ENCODE results near the gene ZFP90. TPM values are rescaled to one million over a fixed set of nuclear protein-coding genes. Genes with fewer than 3 reads are reported as not detected.
"Not testable (repeated sequence)": the region's sequence is repeated elsewhere in the genome, so short reads cannot be mapped to it uniquely, and the experiment has no call there.

Gene ZFP90
- 32.5 and 37.0 TPM in 2 replicates for total RNA-seq (2014; rRNA removed; shearing (Covaris generic))

DNA sequence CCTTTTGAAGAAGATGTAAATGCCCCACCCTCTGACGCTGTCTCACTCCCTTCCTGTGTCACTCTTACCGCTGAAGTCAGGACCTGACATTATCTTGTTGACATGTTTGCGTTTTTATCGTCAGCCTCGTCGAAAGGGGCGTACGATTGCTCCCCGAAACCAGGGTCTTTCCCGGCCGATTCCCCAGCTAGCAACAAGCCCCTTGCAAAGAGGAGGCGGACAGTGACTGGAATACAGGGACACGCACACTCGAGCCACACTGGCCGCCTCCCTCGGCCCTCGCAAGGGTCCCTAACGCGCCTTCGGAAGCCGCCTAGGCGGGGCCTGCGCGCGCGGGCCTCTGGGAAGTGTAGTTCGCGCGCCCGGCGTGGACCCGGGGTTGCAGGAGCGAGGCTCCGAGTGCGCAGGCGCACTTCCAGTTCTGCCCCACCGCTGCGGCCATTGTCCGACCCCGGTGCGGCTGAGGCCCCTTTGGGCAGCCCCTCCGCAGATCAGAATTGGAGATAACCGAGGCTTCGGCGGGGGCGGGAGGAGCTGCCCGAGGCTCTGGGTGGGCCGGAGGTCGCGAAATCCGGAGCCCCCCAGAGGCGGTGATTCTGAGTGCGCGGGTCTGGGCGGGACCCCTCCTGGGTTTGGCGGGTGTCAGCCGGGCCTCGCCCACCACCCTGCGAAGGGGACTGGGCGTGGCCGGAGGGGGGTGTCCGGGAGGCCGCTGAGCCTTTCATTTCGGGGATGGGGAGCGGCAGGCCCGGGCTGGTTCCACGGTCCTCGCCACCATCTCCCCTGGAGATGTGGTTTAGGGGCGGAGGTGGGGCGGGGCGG is at the start of gene ZFP90:
Gene ZFP90, plus strand, starts transcription at position 412 of the 822 bp plus-strand sequence. CDS start 502 bp downstream, outside the sequence.
- in situ Hi-C loops (cut with HindIII; ENCODE audit: low sequenced_read_pairs): no loop called here
- peak; percentile 88 for DNase-seq (ENCODE audit: low spot score)

DNA sequence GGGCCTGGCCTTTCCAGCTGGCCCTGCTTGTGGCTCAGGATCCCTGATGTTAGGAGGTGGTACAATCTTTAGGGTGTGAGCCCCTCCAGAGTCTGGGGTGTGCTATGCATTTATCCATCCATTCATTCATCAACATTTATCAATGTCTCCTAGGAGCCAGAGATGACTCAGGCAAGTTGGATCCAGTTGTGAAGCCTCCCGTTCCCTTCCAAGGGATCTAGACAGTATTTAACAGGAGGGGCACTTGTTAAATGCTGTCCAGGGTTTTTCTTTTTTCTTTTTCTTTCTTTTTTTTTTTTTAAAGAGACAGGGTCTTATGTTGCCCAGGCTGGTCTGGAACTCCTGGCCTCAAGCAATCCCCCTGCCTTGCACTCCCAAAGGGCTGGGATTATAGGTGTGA is 48.7 kb upstream of the ZFP90 start:
- DNase-seq (ENCODE audit: low spot score): no peak
- in situ Hi-C loops (cut with HindIII; ENCODE audit: low sequenced_read_pairs): no loop called here

DNA sequence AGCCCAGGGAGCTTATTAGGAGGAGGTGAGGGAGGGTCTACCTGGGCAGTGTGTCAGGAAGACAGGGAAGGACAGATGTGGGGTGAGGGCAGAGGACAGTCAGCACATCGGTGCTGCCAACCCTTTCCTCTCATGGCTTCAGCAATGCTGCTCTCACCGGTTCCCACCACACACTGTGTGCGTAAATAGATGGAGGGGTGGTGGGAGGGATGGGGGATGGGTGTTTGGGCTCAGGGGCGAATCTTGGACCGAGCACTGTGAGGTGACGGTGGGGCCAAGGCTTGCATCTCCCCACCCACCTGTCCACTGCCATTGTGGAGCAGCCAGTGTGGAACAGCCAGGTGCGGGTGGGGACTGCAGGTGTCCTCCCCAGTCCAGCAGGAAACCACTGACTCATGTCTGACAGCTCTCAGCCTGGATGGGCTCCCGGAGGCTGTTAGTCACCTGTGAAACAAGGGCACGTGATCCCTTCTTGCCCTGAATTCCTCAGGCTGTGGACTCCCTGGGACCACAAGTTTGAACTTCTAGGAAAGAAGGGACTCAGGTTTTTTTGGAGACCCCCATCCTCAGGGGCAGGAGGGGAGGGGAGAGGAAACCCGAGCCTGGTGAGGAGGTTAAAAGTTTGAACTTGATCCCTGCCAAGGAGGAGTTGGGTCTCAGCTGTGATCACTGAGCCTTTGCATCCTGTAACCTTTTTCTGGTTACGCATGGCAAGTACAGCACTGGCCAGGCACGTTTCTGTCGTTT is 48.1 kb upstream of the ZFP90 start:
- in situ Hi-C loops (cut with HindIII; ENCODE audit: low sequenced_read_pairs): no loop called here
- DNase-seq (ENCODE audit: low spot score): peak; percentile 64

DNA sequence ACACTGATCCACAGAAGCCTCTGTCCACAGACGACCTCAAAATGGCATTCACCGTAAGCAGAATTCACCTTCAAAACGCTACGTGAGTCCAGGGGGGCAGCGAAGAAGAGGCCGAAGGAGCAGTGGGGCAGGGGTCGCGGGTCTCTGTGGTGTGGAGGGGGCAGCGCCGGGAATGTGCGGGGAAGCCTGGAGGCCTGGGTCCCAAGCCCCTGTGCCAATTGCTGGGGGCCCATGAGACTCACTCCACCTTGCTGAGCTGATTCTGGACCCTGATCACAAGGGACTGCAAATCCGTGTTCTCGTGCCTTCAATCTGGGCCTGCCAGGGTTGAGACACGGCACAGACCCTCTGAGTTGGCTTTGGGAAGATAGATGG is 47.5 kb upstream of the ZFP90 start:
- in situ Hi-C loops (cut with HindIII; ENCODE audit: low sequenced_read_pairs): no loop called here
- DNase-seq (ENCODE audit: low spot score): no peak

DNA sequence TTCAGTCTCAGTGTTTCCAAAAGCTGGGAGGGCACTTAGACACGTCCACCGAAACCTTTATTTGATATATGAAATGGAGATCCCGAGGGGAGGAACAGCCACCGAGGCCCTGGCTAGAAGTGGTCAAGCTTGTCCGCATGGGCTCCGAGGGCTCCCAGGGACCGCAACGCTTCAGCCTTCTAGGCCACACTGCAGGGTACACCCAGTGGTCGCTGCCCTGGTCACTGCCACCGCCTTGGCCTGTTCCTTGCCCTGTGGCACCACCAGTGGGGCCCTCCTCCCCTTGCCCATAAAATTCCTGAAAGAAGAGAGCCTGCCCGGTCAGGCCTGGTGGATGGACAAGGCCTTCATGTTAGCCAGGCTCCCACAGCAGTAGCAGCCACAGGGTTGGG is 46.9 kb upstream of the ZFP90 start:
- in situ Hi-C loops (cut with HindIII; ENCODE audit: low sequenced_read_pairs): no loop called here
- DNase-seq (ENCODE audit: low spot score): no peak

DNA sequence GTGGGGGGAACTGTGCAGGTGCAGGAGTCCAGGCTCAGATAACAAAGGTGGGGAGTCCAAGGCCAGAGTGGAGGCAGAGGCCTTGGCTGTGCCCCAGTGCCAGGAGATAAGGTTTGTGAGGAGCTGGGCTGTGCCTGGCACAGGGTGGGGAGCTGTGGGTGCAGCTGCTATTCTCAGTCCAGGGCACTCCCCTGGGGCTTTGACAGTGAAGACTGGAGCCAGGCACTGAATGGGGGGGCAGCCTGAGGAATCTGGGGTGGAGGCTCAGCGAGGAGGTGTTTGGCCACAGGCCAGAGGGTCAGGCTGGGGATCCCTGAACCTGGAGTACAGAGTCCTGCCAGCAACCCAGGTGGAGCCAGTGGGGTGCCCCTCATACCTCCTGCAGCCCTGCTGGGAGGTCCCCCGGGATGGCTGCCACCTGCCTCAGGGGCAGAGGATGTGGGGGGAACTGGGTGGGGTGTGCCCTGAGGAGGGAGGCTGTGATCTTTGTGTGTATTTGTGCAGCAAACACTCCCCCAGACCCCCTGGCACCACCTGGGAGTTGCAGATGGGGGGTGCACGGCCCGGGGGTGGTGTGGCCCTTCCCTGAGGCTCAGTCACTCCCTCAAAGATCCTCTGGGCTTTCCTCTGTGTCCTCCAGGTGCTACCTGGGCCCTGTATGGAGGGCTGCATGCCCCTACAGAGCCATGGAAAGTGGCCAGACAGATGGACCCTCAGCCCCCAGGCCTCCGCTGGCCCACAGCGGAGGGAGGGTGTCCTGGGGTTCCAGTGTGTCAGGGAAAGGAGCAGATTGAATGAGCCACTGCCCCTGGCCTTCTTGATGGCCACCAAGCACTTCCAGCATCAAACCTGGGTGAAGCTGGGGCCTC is 46.3 kb upstream of the ZFP90 start:
- no peak for DNase-seq (ENCODE audit: low spot score)
- in situ Hi-C loops (cut with HindIII; ENCODE audit: low sequenced_read_pairs): no loop called here

DNA sequence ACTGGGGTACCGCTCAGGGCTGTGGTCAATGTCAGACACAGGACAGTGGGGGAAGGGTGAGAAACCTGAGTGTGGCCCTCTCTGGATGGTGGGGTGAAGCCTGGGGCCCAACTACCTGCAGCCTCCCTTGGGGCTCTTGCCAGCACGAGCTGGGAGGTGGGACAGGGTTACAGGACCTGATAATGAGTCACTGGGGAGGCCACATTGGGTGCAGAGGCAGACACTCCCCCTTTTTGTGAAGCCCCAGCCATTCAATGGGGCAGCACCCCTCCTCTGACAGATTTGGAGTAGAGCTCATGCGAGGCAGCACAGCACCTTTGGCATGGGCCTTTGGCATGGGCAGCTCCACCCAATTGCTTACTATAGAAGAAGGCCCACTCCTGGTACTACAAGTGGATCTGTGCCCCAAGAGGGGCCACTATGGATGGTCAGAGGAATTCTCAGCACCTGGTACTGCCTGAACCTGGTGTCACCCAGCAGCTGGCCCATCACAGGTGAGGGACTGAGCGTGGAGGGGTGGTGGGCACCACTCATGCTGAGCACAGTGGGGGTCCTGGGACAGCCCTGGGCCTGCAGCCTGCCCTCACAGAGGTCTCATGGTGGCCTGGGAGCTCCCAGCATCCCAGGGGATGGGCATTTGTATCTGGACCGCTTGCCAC is 45.5 kb upstream of the ZFP90 start:
- no peak for DNase-seq (ENCODE audit: low spot score)
- in situ Hi-C loops (cut with HindIII; ENCODE audit: low sequenced_read_pairs): no loop called here

DNA sequence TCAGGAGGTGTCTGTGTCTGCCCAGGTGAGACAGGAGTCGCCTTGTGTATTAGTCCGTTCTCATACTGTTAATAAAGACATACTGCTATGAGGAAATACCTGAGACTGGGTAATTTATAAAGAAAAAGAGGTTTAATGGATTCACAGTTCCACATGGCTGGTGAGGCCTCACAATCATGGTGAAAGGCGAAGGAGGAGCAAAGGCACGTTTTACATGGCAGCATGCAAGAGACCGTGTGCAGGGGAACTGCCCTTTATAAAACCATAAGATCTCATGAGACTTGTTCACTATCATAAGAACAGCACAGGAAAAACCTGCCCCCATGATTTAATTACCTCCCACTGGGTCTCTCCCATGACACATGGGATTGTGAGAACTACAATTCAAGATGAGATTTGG is 44.8 kb upstream of the ZFP90 start:
- DNase-seq (ENCODE audit: low spot score); in situ Hi-C loops (cut with HindIII; ENCODE audit: low sequenced_read_pairs): not testable (repeated sequence)

DNA sequence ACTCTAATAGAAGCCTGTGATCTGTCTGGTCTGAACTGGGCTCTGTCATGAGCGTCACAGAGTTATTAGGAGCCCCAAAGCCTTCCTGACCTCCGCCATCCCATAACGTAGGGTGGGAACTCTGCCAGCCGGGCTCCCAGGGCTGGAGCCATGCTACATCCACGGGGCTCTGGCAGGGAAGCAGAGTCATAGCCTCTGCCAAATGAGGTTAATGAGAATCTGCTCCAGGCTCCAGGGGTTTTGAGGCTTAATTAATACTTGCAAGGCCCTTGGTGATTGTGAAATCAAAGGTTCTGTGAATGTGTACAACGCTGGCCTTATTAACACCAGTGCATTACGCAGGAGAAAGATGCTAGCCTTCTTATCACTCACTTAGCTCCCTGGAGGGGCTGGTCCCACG is 42.4 kb upstream of the ZFP90 start:
- in situ Hi-C loops (cut with HindIII; ENCODE audit: low sequenced_read_pairs): no loop called here
- DNase-seq (ENCODE audit: low spot score): peak; percentile 7

DNA sequence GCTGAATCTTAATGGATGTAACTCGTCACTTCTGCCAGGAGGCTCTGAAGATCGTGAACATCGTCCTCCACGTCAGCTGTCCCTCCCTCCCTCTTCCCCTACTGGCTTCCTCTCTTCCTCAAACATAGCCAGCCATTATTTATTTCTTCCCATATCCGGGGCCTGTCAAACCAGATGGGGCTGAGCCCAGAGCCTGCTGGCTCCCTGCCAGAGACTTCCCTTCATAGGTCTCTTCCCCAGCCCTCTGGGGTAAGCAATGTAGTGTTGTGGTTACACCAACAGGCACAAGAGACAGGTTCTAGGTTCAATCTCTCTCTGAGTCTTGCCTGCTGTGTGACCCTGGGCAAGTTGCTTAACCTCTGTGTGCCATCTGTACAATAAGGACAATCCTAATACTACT is 40.1 kb upstream of the ZFP90 start:
- in situ Hi-C loops (cut with HindIII; ENCODE audit: low sequenced_read_pairs): no loop called here
- DNase-seq (ENCODE audit: low spot score): no peak

DNA sequence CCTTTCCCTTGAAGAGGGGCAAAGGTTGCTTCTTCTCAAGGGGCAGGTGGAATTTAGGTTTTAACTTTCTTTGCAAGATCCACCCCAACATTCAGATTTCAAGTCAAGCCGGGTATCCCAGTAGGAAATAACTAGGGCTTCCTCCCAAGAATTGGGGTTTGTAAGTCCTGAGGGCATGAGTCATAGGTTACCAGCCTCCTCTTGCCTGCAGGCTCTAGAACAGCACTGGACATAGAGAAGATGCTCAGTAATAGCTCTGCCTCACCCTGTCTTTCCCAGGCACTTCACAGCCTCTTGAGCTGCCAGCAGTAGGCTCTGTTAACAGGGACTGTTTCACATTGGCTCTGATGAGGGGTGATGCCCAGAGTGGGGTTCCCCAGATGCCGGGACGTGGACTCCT is 35.8 kb upstream of the ZFP90 start:
- DNase-seq (ENCODE audit: low spot score): no peak
- in situ Hi-C loops (cut with HindIII; ENCODE audit: low sequenced_read_pairs): no loop called here

DNA sequence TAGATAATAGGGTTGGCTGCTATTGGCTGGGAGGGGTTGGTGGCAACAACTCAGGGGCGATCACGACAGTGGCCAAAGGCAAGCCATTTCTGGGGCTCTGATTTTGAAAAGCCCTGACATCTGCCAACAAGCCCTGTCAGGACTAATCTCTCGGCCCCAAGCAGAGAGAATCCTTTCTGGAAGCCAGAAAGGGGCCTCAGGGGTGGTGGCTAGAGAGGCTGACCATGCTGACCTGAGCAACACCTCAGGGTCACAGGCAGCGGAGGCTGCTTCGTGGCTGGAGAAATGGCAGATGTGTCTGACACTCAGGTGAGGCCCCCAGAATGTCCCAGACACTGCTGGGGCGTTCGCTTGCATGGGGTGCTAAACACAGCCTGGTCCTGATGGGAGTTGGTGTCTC is 35.0 kb upstream of the ZFP90 start:
- DNase-seq (ENCODE audit: low spot score): no peak
- in situ Hi-C loops (cut with HindIII; ENCODE audit: low sequenced_read_pairs): no loop called here

DNA sequence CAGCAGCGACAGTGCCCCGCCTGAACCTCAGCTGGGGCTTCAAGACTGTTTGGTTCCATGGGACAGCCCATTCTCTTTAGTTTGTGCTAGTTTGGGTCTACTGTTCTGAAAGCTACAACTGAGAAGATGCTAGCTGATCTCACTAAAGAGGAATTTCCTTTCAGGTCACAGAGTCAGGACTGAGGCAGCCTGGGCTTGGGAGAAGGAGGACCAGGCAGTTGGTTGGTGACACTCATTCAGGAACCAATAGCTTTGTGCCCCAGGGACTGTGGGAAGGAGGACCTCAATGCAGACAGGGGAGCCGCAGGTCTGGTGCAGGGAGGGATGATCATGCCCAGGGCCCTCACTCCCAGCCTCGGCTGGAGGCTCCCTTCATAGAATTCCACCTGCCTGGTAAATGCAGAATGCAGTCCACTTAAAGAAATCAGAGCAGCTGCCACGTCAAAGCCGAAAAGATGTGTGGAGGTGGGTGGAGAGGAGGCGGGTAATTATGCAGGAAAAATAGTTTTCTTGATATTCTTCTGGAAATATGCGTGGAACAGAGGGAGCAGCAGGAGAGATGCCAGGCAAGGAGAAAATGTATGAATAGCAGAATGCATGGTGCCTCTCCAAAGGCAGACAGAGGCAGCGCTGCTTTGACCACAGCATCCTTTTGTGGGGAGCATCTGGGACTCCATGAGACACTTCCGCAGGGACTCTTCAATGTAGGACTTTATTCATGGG is 32.6 kb upstream of the ZFP90 start:
- no peak for DNase-seq (ENCODE audit: low spot score)
- in situ Hi-C loops (cut with HindIII; ENCODE audit: low sequenced_read_pairs): no loop called here

DNA sequence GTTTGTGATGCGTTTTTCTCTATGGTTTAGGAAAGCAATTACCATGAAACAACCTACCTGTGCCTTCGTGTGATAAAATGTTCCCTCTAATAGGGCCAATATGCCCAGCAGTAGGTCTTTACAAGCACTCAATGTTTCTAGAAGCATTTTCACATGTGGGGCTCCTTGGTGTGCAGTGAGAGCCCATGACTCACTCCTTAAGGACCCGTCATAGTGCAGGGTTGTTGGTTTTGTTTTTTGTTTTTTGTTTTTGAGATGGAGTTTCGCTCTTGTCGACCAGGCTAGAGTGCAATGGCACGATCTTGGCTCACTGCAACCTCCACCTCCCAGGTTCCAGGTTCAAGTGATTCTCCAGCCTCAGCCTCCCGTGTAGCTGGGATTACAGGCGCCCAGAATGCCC is 31.1 kb upstream of the ZFP90 start:
- DNase-seq (ENCODE audit: low spot score): no peak
- in situ Hi-C loops (cut with HindIII; ENCODE audit: low sequenced_read_pairs): no loop called here

DNA sequence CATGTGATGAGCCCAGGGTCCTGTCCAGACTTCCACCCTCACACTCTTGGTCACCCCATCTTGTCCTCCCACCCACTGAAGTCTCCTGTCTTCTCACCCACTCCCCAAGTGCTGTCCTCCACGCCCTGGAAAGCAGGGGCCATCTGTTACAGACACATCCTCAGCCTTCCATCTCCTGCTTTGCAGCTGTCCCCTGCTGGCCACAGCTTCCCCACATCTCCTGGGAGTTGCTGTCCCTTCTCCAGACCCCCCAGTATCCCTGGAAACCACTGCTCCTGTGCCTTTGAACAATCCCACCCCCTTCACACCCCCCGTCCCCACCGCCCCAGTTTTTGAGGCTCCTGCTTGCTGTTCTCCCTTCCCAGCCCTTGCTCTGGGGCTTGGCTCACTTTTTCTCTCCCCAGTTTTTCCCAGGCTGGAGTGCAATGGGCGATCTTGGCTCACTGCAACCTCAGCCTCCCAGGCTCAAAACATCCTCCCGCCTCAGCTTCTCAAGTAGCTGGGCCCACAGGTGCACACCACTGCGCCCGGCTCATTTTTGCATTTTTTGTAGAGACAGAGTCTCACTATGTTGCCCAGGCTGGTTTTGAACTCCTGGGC is 30.4 kb upstream of the ZFP90 start:
- in situ Hi-C loops (cut with HindIII; ENCODE audit: low sequenced_read_pairs): no loop called here
- DNase-seq (ENCODE audit: low spot score): no peak

DNA sequence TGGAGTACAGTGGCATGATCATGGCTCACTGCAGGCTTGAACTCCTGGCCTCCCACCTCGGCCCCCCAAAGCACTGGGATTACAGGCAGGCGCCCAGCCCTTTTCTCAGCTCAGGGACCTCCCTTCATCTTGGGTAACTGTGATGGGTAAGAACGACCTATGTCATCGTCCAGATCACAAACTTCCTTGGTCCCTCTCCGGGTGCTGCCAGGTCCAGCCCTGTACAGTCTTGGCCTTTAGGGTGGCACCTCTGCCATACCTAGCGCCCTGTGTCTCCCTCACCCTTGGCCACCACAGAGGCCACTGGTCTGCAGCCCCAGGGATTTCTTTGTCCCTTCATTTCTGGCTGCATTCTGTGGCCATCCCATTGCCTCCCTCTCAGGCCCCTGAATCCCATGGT is 29.7 kb upstream of the ZFP90 start:
- no peak for DNase-seq (ENCODE audit: low spot score)
- in situ Hi-C loops (cut with HindIII; ENCODE audit: low sequenced_read_pairs): no loop called here

DNA sequence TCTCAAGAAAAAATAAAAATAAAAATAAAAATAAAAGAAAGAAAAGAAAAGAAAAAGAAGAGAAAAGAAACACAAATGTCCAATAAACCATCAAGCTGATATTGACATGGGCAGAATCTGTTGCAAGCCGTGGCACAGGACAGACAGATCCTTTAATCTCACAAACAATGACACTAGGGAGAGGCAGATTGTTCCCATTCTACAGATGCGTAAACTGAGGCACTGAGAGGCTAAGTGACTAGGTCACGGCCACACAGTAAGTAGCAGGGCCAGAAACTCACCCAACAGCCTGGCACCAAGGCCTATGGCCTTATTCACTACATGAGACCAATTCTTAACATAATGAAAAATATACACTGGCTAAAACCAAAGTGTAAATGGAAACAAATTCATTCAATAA is 28.3 kb upstream of the ZFP90 start:
- DNase-seq (ENCODE audit: low spot score): no peak
- in situ Hi-C loops (cut with HindIII; ENCODE audit: low sequenced_read_pairs): no loop called here

DNA sequence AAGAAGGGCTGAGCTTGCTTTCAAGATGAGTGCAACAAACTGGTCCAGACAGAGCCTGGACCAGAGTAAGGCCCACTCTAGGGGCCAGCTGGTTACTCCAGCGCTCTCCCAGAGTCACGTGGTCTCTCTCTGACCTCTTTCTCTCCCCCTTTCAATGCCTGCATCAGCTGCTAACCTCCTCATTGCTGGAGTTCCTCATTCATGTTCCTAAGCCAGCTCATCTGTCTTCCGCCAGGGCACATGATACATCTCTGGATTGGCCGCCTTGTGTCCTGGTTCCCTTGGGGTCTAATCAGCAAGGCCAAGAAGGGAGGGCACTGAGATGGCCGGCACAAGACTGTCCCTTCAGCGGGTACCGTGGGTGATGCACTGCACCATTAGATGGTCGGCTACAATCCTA is 26.9 kb upstream of the ZFP90 start:
- DNase-seq (ENCODE audit: low spot score): no peak
- in situ Hi-C loops (cut with HindIII; ENCODE audit: low sequenced_read_pairs): no loop called here
